NCI-H524 treated with DMSO at 0.1 percent for 48 hours (cell line): ENCODE measurements around the gene SPIN1.

Experiments
- DNase-seq: peaks from one replicate; lab custom pipeline; 2025; lab: John Stamatoyannopoulos, UW

The SPIN1 gene

DNA sequence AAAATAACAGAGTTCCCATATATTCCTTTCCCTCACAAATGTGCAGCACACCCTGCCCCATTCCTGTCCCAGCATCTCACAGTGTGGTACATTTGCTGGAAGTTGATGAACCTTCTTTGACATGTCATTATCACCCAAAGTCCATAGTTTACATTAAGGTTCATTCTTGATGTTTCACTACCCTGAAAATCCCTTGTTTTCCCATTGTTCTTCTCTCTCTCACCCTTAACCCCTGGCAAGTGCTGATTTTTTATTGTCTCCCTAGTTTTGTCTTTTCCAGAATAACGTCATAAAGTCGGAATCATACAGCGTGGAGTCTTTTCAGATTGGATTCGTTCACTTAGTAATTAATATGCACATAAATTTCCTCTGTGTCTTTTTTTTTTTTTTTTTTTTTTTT is 48.1 kb downstream of the SPIN1 start:
- DNase-seq: no peak

DNA sequence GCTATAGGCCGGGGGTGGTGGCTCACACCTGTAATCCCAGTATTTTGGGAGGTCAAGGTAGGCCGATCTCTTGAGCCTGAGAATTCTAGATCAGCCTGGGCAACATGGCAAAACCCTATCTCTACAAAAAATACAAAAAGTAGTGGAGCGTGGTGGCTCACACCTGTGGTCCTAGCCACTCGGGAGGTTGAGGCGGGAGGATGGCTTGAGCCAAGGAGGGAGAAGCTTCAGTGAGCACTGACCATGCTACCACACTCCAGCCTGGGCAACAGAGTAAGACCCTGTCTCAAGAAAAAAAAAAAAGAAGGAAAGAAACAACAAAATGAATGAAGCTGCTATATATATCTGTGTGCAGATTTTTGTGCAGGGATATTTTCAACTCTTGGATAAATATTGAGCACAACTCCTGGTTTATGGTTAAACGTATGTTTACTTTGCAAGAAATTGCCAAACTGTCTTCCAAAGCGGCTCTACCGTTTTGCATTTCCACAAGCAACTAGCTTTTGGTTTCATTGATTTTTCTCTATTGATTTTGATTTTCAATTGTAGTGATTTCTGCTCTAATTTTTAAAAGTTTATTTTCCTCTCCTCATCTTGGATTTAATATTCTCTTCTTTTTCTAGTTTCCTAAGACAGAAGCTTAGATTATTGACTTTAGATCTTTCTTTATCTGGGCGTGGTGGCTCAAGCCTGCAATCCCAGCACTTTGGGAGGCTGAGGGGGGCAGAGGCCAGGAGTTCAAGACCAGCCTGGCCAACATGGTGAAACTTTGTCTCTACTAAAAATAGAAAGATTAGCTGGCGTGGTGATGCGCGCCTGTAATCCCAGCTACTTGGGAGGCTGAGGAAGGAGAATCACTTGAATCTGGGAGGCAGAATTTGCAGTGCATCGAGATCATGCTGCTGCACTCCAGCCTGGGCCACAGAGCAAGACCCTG is 49.2 kb downstream of the SPIN1 start:
- DNase-seq: no peak

GRCh38 chr9:88438811-88439210 is 50.6 kb downstream of the SPIN1 start:
- DNase-seq: no peak

- DNase-seq: no peak
These were observed 53.2 kb downstream of the SPIN1 start for GRCh38 chr9:88441301-88442007.

- DNase-seq: no peak
These were observed 55.4 kb downstream of the SPIN1 start for GRCh38 chr9:88443480-88444113.

GRCh38 chr9:88446728-88447127 is 58.5 kb downstream of the SPIN1 start:
- no peak for DNase-seq

- no peak for DNase-seq
These were observed 59.2 kb downstream of the SPIN1 start for GRCh38 chr9:88447431-88447830.

DNA sequence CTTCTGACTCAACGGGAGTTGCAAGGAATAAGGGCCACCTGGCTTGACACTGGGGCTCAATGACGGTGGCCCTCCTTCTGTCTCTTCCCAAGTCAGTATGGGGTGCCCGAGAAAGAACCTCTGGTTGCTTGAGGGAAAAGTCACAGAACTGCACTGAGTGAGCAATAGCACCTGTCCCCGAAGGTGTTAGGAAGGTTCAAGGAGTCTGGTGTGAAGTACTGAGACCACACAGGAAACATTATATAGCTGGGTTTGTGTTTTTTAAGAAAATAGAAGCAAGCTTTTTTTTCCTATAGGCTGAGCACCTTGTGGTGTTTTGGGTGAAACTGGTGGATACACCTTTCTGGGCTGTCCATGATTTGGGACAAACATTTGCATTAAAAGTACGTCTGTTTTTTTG is 62.9 kb downstream of the SPIN1 start:
- DNase-seq: no peak

- peak; percentile 3 for DNase-seq
These were observed 70.6 kb downstream of the SPIN1 start for GRCh38 chr9:88458716-88459465.

GRCh38 chr9:88460587-88461332 is 72.5 kb downstream of the SPIN1 start:
- DNase-seq: peak; percentile 4

GRCh38 chr9:88462191-88462590 is 73.9 kb downstream of the SPIN1 start:
- no peak for DNase-seq

DNA sequence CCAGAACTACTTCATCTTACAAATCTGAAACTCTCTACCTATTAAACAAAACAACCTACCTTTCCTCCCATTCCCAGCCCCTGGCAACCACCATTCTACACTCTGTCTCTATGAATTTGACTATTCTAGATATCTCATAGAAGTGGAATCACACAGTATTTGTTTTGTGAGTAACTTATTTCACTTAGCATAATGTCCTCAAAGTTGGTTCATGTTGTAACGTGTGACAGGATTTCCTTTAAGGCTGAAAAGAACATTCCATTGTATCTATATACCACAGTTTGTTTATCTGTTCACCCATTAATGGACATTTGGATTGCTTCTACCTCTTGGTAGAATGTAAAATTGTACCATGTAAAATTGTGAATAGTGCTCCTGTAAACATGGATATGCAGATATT is 76.6 kb downstream of the SPIN1 start:
- DNase-seq: no peak

GRCh38 chr9:88468226-88468625 is 80.0 kb downstream of the SPIN1 start:
- DNase-seq: peak; percentile 2

GRCh38 chr9:88476491-88477271 is 88.4 kb downstream of the SPIN1 start:
- no peak for DNase-seq

DNA sequence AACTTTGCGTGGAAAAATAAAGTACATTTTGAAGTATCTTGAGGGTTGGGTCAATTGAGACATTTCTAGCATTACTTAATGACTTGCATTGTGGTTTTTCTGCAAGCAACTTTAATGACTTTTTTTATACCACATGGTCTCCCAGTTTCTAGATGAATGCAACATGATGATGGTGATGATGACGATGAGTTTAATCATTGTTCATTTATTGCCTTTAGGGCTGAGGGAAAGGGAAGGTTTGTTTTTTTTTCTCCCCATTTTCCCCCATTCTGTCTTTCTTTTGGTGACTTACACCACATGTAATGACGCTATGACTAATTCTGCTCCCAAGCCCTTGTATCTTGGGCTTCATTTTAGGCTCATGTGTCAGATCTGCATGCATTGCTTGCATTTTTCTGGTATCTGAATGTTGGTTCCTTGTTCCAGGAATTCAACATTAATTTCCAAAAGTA is 89.1 kb downstream of the SPIN1 start:
- DNase-seq: no peak

DNA sequence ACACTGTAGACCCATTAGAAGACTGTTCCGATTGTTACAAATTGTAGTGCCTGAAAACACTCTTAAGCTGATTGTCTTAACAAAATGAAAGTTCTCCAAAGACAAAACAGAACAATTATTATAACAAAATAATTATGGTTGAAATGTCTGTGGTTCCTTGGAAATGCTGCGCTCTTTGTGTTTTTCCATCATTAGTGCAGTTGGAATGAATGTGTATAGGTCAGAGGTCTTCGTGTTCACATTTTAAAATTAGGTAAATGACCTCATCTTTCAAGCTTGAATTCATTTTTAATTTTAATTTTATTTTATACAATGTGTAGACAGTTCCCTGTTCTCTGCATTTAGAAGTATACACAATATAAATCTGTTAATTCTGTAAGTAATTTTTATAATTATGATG is 90.0 kb downstream of the SPIN1 start:
- DNase-seq: no peak

DNA sequence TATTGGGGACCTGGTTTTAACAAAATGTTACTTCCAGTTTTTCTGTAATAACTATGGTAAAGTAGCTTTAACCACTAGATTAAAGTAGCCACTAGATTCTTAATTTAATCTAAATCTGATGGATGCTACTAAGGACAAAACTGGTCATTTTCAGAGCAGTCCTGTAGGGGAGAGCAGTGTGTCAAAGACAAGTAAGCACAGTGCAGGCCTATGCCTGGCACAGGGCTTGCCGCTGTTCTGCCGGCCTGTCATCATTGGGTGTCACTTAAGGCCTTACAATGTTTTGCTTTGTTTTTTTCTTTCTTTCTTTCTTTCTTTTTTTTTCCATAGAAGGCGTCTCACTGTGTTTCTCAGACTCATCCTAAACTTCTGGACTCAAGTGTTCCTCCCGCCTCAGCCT is 93.7 kb downstream of the SPIN1 start:
- DNase-seq: no peak

DNA sequence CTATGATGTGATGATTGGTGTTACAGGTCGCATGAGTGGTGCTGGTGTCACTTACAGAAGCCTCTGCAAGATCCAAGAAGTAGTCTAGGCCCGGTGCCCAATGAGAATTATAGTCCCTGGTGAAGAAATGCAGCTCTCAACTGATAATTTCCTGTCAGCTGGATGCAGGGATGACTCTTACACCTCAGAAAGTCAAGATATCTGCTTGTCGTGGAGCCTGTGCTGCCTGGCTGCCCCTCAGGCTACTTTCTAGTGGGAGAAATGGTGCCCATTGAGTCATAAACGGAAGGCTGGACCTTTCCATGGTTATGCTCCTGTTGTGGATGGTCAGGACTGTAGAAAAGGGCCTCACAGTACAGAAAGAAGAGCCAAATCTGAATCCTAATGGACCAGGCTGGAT is 99.9 kb downstream of the SPIN1 start:
- no peak for DNase-seq

DNA sequence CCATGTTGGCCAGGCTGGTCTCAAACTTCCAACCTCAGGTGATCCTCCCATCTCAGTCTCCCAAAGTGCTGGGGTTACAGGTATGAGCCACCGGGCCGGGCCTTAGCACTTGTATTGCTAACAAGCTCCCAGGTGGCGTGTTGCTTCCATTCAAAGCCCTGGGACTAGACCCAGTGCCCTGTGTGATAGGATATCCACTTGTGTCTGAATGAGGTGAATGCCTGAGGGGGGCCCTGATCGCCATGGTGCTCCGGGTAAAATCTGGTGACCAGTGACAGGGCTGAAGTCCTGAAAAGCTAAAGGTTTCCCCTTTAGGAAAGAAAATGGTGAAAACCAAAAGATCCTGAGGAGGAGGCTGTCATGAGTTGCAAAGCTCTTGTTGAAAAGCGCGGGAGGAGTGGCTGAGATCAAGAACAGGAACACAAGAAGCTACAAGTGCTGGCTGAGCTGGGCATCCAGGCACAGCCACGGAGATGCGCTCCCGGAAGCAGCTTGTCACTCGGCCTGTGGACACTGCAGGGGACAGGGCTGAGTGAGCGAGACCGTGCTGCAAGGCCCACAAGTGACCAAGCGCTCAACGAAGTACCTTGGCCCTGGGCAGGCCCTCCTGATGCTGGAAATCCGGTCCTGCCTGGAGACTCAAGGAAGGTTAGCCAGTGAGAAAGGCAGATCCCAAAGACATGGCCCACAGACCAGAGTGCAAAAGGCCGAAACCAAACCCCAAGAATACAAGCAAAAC is 106.9 kb downstream of the SPIN1 start:
- no peak for DNase-seq

DNA sequence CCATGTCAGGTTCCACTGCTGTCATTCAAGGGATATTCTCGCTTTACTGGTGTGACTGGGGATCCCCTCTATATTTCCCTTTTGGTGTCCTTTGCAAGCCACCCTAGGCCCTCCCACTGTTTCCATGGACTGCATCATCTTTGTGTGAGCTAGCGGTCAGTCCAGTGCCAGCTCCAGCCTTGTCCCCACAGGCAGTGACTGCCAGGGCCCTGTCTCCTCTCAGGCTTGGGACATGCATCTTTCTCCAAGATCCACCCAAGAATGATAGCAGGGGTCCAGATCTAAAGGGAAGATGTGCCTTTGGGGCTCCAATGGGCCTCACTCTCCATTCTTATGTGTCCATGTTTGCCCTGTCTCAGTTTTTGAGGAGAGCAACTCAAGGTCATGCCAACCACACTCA is 109.0 kb downstream of the SPIN1 start:
- no peak for DNase-seq
